OCI-M2 (cell line): Measurements from ENCODE around the gene FST.

Experiments used
- DNase-seq: peaks from one replicate; lab custom pipeline; 2025; ENCODE audit not compliant: unreplicated experiment; lab: John Stamatoyannopoulos, UW

The FST gene

DNA sequence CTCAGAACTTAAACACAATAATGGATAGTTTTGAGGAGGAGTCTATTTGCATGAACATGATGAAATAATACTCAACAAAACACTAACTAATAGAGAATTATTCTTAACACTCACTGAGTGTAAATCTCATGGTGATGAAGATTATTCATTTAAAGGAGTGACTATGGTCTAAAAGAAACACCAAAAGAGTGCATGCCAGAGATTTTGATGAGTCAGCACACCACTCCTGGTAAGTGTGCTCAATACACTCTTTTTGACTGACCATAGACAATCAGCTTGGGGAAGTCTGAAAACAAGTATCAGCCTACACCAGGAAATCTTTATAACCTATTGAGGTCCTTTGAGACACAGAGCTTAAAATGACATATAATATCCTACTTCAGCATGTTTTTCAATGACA, 6.8 kb upstream of the FST start:
- DNase-seq: no peak

- DNase-seq: no peak
Observed at GRCh38 chr5:53475320-53475719, 5.1 kb upstream of the FST start.

GRCh38 chr5:53476019-53476418, 4.4 kb upstream of the FST start:
- no peak for DNase-seq

DNA sequence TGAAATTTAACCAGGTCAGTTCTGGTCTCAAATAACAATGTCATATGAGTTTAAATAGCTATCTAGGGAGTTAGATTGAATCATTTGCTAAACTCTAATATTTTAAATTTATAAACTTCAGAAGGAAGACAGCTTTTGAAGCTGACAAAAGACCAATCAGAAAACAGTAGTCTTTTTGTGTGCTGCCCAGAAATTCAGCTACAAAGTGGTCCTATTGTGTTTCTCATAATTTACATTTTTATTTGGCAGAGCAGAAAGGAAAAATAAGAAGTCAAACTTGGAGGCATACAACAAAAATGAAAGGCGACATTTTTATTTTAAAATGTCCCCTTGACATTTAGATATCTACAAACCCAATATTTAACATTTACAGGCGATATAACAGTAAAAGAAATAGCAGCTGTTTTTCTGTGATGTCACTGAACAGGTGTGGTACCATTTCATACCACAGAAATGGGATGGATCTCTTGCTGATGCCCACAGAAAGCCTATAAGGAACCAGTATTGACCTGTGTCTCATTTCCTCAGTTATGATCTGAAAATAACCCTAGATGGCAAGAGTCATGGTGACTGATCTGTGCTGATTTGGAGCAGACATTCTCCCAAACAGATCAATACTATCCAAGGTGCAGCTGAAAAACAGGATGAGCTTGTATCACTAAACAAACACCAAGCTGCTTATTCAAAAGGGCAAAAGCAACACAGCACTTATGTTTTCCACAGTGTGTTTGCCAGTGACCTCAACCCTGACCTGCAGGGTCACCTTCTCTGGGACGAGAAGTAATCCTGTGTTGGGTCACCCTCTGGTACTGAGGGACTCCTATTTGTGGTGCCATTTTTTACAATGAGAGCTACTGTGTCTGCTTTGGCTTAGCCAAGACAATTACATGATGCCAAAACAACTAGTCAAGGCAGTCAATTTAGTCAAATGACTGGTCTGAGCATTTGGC, 3.6 kb upstream of the FST start:
- no peak for DNase-seq

DNA sequence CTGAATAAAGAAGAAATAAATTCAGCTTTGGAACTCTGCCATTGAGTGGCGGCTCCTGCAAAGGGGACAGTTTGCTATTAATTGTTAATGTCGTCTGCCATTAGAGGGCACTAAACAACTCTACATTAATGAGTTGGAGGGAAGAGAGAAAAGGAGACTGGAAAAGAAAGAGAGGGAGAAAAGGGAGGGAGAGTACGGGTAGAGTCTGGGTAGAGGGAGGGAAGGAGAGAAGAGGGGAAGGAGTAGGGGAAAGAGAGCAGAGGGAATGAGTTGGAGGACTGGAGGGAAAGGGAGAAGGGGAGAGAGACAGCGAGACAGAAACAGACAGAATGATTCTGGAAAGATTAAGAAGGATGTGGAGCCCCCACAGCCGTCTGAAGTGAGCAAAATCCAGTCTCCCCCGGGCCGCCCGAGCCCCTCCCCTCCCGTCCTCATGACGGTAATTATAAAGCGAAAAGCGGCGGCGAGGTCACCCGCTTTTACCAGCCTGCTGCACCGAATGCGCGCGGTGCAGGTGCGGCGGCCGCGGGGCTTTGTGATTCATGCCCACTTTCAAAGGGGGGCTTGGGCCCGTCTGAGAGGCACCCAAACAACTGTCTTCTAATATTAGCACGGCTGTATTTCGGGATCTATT, 1.9 kb upstream of the FST start:
- DNase-seq: no peak

DNA sequence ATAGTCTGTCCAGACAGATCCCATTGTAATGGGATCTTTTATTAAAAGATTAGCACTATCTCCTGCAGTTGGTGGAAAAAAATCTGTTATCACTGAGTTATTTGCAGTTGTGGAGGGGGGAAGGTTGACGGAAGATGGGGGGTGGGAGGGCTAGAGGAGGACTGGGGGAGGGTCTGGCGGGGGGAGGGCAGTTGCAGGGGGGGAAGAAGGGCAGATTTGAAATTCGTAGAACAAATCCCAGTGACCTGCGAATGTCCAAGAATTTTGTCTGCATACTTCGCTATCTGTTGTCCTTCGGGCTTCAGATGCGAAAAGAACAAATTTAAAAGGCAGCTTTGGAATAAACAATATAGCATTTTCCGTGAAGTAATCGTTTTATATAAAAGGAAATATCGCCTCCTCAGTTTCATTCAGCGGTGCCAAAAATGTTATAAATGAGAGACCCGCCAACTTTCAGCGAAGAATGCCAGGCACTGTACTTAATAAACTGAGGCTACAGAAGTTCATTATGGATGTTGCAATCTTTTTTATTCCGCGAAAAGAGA, 1.3 kb upstream of the FST start:
- no peak for DNase-seq

DNA sequence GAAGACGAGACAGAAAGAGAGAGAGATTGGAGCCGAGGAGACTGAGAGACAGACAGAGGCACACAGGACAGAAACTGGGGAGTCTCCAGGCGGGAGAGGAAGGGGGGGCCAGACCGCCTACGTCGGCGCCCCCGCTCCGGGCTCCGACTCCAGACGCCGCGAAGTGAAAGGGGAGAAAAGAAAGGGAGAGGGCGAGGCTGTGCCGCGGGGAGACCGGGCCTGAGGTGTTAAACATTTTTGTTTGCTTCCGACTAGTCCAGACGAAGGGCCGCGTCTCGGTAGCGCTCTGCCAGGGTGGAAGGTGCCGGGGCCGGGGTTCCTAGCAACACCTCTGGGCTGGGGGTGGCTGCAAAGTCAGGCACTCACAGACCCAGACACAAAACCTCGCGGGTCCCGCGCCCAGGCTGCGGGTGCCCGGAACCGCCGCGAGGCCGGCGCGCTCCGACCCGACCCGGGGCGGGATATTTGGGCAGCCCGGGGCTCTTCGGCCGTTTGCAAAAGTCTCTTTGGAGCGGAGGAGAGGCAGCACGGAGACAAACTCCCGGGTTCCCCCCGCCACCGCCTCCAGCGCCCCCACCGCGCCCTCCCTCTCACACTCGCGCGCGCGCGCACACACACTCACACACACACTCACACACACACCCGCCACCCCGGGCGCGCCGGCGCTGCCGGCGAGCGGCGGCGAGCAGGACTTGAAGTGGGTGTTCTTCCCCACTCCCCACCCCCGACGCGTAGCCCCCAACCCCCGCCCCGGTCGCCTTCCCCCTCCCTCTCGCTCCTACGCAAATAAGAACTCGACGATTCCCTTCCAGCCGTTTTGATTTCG, 626 bp upstream of the FST start:
- no peak for DNase-seq

DNA sequence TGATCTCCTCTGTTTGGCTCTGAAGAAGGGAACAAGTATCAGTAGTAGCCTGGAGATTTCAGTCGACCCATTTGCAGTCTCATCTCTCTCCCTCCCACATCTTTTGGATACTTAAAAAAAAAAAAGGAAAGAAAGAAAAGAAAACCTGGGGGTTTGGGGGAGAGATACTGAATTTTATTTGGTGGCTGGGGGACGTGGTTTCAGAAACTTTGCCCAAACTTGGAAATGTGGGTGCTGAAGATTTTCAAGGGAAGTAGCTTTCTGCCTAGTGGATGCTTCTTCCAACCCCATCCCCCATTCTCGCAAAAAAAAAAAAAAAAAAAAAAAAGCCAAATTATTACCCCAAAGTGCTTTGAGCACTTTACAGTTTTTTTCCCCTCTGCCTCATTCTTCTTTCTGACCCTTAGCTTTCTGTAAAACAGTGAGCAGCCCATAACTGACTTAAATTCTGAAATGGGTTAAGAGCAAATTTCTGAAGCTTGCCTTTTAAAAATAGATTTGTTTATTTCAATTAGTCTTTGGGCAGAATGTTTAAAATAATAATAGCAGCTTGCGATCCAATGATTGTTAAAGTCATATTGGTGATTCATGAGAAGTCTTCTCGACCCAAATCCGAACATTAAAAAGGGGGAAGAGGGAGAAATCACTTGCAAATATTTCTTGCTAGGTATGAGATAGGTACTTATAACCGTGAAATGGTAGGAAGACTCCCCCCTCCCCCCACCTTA, 894 bp downstream of the FST start:
- no peak for DNase-seq

DNA sequence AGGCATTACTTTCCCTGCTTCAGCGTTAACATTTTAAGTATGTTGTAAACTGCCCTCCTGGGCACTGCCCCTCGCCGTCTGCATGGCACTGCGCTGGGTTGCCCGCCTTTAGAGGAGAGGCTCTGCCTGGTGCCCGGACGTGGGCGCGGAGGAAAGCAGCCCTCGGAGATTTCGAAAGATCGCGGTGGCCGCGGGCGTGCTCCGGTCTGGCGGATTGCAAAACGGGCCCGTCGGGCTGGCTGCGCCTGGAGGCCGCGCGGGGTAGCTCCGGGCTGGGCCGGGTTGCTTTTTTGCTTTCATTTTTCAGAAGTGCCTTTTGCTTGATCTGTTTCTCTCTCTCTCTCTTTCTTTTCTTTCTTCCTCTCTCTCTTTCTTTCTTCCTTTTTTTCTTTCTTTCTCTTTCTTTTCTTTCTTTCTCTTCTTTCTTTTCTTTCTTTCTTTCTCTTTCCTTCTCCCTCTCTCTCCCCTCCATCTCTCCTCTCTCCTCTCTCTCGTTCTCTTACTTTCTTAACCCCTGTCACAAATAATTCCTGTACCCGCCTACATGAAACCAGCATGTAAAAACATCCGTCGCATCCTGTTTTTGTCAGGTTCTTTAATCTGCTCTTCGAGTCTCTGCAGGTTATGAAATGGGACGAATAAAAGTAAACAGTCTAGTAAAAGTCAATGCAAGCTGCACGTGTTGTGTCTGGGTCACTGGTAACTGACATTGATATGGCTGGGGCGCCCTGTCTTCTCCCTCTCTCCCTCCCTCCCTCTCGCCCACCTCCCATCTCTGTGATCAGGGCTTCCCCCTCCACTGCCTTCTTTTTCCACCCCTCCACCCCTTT, 1.7 kb downstream of the FST start:
- DNase-seq: no peak

- DNase-seq: no peak
Observed at GRCh38 chr5:53482717-53483638, 2.5 kb downstream of the FST start.

GRCh38 chr5:53487436-53487835, 7.0 kb downstream of the FST start:
- DNase-seq: no peak

DNA sequence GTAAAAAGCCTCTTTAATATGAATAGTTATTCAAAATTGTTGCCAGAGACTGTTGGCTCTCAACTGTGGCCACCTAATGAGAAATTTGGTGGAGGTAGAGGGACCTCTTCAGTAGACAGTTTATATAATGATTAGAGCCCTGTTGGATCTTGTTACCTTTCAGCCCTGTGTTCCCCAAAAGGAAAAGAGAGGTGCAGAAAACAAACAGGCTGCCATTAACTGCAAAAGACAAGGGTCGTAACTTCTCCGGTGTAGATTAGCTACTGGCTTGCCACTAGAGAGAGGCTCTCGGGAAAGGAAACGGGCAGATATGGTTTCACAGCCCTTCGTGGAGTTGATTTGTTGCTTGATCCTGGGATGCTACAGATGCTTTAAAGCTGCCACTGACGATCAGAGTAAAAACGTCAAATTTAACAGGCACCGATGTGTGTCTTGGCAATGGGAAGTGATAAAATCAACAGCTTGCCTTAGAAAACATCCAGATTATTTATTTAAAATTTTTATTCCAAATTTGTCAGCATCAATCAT, 7.8 kb downstream of the FST start:
- no peak for DNase-seq

DNA sequence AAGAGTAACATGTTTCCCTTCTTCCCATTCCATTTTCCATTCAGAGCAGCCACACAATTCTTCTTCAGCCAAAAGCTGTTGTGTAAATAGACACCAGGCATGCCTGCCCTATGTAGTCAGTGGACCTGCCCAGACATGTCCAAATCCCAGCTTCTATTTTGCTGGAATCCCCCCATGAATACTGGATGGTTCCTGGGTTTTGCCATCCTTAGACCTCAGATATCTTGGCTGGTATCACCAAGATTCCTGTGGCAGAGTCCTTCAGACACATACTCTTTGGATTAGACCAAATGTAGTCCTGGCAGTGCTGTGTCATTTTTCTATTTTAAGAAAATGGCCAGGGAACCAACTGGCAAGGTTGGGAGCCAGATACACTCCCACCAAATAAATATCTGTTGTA, 10.3 kb downstream of the FST start:
- DNase-seq: no peak

DNA sequence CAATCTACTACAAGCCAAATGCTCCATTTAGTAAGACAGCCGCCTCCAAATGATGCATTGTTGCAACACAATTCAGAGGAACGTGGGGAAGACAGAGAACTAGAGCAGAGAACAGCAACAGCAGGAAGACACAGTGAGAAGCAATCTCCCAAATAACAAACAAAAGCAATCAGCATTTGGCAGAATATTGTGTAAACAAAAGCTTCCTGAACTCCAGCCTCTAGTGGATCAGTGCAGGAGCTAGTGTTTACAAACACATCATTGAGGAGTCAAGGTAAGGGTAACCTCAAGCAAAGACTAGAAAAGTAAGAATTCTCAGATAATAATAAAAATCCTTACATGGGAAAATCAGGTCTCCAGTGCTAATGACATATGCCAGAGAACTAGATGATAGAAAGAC, 20.6 kb downstream of the FST start:
- DNase-seq: no peak

- no peak for DNase-seq
Observed at GRCh38 chr5:53503562-53504218, 23.3 kb downstream of the FST start.

DNA sequence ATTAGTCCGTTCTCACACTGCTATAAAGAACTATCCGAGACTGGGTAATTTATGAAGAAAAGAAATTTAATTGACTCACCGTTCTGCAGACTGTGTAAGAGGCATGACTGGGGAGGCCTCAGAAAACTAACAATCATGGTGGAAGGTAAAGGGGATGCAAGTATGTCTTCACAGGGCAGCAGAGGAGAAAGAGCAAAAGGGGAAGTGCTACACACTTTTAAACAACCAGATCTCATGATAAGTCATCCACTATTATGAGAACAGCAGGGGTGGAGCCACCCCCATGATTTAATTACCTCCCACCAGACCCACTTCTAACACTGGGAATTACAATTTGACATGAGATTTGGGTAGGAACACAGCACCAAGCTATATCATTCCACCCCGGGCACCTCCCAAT, 26.6 kb downstream of the FST start:
- no peak for DNase-seq

DNA sequence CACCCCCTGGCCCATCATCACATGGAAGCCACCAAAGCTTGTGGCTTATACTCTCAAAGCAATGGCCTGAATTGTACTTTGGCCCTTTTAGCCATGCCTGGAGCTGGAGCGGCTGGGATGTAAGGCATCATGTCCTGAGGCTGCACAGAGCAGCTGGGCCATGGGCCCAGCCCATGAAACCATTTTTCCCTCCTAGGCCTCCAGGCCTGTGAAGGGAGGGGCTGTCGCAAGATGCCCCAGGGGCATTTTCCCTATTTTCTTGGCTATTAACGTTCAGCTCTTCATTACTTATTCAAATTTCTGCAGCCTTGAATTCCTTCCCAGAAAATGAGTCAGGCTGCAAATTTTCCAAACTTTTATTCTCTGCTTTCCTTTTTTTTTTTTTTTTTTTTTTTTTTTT, 27.7 kb downstream of the FST start:
- no peak for DNase-seq

DNA sequence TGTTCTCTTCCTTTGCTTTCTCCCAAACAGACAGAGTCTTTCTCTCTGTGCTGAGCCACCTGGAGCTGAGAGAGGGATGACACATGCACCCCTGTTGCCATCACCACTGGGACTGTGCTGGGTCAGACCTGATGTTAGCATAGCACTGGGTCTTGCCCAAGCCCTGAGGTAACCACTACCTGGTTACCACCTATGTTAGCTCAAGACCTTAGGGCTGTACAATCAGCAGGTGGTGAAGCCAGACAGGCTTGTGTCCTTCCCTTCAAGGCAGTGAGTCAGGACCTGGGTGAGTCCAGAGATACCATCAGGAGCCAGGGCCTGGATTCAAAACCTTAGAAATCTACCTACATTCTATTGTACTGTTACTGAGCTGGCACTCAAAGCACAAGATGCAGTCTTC, 32.1 kb downstream of the FST start:
- DNase-seq: no peak
